Left lung (tissue), 10 donors: ENCODE measurements around the gene ADAM19. TPM values are rescaled to one million over a fixed set of nuclear protein-coding genes. Genes with fewer than 3 reads are reported as not detected.

ENCODE experiments used
- ATAC-seq: fragments of 200-7000 bp; cut with Tn5 transposase; one replicate; pipeline ENCODE4 v1.9.1; 2020; ENCODE audit warnings: moderate library complexity
- DNase-seq, 4 donors: peaks; one replicate each; pipeline ENCODE4 v3.0.0-alpha.2; 2013 to 2020
- H3K27ac ChIP-seq, 2 donors: fragments of 200-600 bp; sonication (generic) in 1 of 2; one replicate each; pipeline versions ENCODE4 v1.5.0 to v1.8.0; 2020 to 2021
- H3K27me3 ChIP-seq, 2 donors: fragments of 200-600 bp; sonication (generic) in 1 of 2; one replicate each; pipeline versions ENCODE4 v1.5.0 to v1.8.0; 2020 to 2021
- H3K36me3 ChIP-seq, 2 donors: fragments of 200-600 bp; sonication (generic) in 1 of 2; one replicate each; pipeline versions ENCODE4 v1.5.0 to v1.8.0; 2020 to 2021
- H3K4me1 ChIP-seq, 2 donors: fragments of 200-600 bp; one replicate each; pipeline ENCODE4 v1.8.0; 2021
- H3K4me3 ChIP-seq, 2 donors: fragments of 200-600 bp; sonication (generic) in 1 of 2; one replicate each; pipeline versions ENCODE4 v1.5.0 to v1.8.0; 2020 to 2021; ENCODE audit warnings: mild to moderate bottlenecking in 1 of 2
- H3K9me3 ChIP-seq, 2 donors: fragments of 200-600 bp; sonication (generic) in 1 of 2; one replicate each; pipeline versions ENCODE4 v1.5.0 to v1.8.0; 2020 to 2021
- intact Hi-C, 2 donors: fragments of 100-400 bp; cut with DNase I; formaldehyde crosslinking; loops; one replicate each; pipeline versions ENCODE4 v1.11.2 to v1.14.2; 2022
- polyA plus RNA-seq, 6 donors: library from polyadenylated mRNA; unstranded; fragments of 120-200 nt; gene quantifications; one replicate each; pipeline ENCODE4 v1.2.1, GENCODE V29; 2013; ENCODE audit not compliant: insufficient read length in 6 of 6
- total RNA-seq, 2 donors: library from RNA; stranded (reverse); fragmentation: NEBNext Ultra II Directional; extraction: Animal tissue kit (Norgen Biotek cat#: 25700); gene quantifications; one replicate each; pipeline ENCODE4 v1.2.1, GENCODE V29; 2021
- TF ChIP-seq, protein P1 (sequence below), 2 donors: fragments of 200-600 bp; sonication (generic) in 1 of 2; IDR thresholded peaks; one replicate each; pipeline versions ENCODE4 v1.5.0 to v1.8.0; 2021; ENCODE audit warnings: antibody characterized with exemption in 2 of 2
- donor health status: DM: no; HTN: yes; CAD: no.
- donor health status: DM: no; HTN: no; CAD: no.

The ADAM19 gene
- total and polyA plus RNA-seq, 8 donors: 14.9 to 21.5 (median 19.2) TPM

DNA sequence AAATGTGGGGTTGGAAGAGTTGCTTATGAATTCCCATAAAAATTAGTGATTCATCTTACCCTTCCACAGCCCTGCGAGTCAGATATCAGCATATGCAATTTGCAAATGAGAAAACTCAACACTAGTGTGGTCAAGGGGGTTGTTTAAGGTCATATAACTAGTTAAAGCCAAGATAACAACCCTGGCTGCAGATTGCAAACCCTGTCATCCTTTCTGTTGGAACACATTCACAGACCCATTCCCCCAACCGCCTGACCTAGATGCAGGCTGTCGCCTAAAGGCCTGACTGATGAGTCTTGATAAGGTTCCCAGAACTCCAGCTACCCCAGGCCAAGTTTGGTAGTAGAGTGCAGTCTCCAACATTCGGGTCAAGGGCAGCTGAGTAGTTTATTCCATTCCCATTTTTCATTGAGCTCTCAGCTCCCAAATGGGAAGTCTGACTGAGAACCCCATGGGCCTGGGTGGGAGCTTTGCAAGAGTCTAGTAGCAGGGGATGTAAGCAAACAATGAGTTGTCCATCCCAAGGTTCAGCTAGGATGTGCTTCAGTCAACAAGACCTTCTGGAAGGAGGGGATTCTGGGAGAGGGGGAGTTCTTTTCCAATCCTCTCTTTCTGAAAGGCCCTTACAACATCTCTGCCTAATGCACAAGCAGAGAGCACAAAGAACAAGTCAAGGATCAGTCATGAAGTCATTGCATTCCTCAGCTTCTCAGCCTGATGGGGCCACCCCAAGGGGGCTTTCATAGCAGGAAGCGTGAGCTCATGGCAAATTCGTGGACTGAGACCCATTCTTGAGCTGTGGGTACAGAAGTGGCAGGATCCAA lies 40.3 kb downstream of the ADAM19 start:
- Histone ChIP-seq H3K9me3 (no peaks in the 10 kb centered on the region), H3K36me3 (peaks cover 0 to 16% of the 10 kb centered on the region in 2 donors), H3K4me1 (peaks cover 1 to 12% of the 10 kb centered on the region in 2 donors), H3K27me3 (no peaks in the 10 kb centered on the region), H3K4me3 (no peak overlapping the region), H3K27ac (peak overlapping the region; percentile 23 to 55)
- peak; percentile 85 for ATAC-seq
- peak in 1 of 4 donors; percentile 50 for DNase-seq
- TF ChIP-seq, protein P1, sequence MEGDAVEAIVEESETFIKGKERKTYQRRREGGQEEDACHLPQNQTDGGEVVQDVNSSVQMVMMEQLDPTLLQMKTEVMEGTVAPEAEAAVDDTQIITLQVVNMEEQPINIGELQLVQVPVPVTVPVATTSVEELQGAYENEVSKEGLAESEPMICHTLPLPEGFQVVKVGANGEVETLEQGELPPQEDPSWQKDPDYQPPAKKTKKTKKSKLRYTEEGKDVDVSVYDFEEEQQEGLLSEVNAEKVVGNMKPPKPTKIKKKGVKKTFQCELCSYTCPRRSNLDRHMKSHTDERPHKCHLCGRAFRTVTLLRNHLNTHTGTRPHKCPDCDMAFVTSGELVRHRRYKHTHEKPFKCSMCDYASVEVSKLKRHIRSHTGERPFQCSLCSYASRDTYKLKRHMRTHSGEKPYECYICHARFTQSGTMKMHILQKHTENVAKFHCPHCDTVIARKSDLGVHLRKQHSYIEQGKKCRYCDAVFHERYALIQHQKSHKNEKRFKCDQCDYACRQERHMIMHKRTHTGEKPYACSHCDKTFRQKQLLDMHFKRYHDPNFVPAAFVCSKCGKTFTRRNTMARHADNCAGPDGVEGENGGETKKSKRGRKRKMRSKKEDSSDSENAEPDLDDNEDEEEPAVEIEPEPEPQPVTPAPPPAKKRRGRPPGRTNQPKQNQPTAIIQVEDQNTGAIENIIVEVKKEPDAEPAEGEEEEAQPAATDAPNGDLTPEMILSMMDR (IDR thresholded peaks at IDR 0.05): no peak
- intact Hi-C loops: no loop called here

DNA sequence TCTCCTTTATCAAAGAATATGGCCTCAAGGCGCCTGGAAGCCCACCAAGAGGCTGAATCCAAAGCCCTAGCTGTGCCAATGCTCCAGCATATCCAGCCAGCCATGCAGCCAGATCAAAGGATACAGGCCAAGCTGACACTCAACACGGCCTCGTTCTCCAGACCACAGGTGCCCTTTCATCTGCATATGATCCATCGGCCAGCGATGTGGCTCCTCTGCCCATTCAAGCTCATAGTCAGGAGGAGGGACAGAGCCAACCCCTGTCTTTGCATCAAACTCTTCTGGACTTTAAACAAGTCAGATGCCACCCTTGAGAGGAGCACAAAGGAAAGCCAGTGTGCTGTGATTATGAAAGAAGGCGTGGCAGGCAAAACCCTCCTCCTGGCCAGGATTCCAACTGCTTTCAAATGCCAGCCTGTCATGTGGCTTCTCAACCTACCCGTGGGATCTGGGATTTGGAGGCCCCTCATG lies 42.5 kb downstream of the ADAM19 start:
- Histone ChIP-seq H3K9me3 (no peaks in the 10 kb centered on the region), H3K4me3 (no peak overlapping the region), H3K27ac (no peak overlapping the region), H3K27me3 (no peaks in the 10 kb centered on the region), H3K4me1 (peaks cover 5 to 29% of the 10 kb centered on the region in 2 donors), H3K36me3 (peaks cover 0 to 16% of the 10 kb centered on the region in 2 donors)
- DNase-seq (no peak), ATAC-seq (no peak)
- intact Hi-C loops: no loop called here
- TF ChIP-seq, protein P1 (IDR thresholded peaks at IDR 0.05): no peak

DNA sequence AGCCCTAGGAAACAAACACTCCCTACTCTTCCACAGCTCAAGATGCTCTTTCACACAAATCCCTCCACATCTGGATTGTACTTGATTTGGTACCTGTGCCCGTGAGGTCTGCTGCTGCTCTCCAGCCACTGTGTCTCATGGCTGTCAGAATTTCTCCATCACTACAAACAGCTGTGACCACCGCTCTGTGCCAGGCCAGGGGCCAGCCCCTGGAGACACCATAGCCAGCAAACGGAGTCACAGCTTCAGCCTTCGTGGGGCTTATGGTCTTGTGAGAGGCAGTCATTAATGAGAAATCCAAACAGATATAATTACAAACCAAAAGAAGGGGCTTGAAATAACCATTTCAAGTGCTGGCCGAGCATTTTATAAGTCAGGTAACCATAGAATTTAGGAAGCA lies 43.6 kb downstream of the ADAM19 start:
- H3K4me3 ChIP-seq: no peak overlapping the region
- ATAC-seq (no peak), DNase-seq (no peak)
- H3K4me1 ChIP-seq: peaks cover 5 to 32% of the 10 kb centered on the region in 2 donors
- peaks cover 0 to 12% of the 10 kb centered on the region in 2 donors for H3K36me3 ChIP-seq
- TF ChIP-seq, protein P1 (IDR thresholded peaks at IDR 0.05): no peak
- H3K9me3 ChIP-seq: no peaks in the 10 kb centered on the region
- intact Hi-C loops: no loop called here
- no peaks in the 10 kb centered on the region for H3K27me3 ChIP-seq
- H3K27ac ChIP-seq: no peak overlapping the region

DNA sequence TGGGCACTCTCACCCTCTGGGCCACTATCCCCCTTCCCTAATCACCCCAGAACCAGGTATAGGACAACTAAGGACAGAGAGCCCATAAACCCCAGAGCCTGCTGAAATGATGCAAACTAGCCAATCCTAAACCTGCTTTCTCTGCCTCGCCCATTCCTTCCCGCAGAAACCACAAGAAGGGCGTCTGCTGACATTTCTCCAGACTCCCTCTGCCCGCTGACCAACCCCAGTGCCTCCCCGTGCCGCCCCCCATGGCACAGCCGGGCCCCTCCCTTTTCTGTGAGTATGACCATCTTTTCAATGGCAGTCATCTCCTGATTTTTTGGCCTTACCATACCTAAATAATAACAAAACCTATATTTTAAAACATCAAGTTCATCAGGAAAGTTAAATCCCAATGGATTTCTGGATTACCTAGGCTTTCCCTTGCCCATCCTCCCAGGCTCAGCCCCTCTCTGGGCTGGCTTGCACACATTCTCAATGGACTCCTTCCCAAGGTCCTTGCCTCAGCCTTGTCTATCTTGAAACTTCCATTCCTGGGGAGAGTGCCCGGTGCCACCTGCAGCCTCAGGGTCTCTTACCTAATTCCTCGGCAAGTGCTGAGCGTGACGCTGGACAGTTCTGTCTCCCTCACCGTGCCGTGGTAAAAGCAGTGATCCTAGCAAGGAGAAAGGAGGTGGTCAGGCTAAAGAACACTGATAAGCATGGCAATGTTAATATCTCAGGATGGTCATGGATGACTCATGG lies 45.2 kb downstream of the ADAM19 start:
- ATAC-seq (no peak), DNase-seq (no peak)
- peaks cover 5 to 32% of the 10 kb centered on the region in 2 donors for H3K4me1 ChIP-seq
- H3K4me3 ChIP-seq: no peak overlapping the region
- TF ChIP-seq, protein P1 (IDR thresholded peaks at IDR 0.05): no peak
- no peaks in the 10 kb centered on the region for H3K27me3 ChIP-seq
- intact Hi-C loops: no loop called here
- H3K9me3 ChIP-seq: no peaks in the 10 kb centered on the region
- no peaks in the 10 kb centered on the region for H3K36me3 ChIP-seq
- no peak overlapping the region for H3K27ac ChIP-seq

DNA sequence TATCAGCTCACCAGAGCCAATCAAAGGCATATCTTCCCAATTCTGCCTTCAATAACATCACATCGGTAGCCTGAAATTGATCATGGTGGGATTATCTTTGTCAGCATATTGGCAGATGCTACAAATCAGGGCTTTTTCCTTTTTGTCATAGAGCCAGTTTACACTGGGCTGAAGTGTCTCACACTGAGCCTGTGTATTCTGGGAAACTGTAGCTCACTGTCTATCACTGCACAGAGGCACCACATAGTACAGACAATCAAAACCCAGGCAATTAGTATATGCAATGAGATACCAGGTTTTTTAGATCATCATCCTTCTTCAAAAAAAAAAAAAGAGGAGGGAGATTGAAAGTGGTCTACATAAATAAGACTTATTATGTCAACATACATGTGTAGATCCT lies 46.6 kb downstream of the ADAM19 start:
- no peaks in the 10 kb centered on the region for H3K36me3 ChIP-seq
- peaks cover 5 to 25% of the 10 kb centered on the region in 2 donors for H3K4me1 ChIP-seq
- ATAC-seq: no peak
- H3K27me3 ChIP-seq: no peaks in the 10 kb centered on the region
- no peak overlapping the region for H3K4me3 ChIP-seq
- H3K9me3 ChIP-seq: no peaks in the 10 kb centered on the region
- H3K27ac ChIP-seq: no peak overlapping the region
- TF ChIP-seq, protein P1 (IDR thresholded peaks at IDR 0.05): no peak
- intact Hi-C loops: no loop called here
- no peak for DNase-seq
